Activated CD4-positive, alpha-beta T cell treated with anti-CD3 and anti-CD28 coated beads for 4 hours (primary cell): ENCODE data around the gene ISL2.
"Not testable (repeated sequence)": the region's sequence is repeated elsewhere in the genome, so short reads cannot be mapped to it uniquely, and the experiment has no call there.

Source experiments
- DNase-seq, 2 donors: peaks; one replicate each; pipeline ENCODE4 v3.0.0-alpha.2; 2020

The ISL2 gene

GRCh38 chr15:76336254-76337058, at the start of gene ISL2:
Gene ISL2 (plus strand): TSS chr15:76336773. CDS start chr15:76336884, 111 bp downstream.
- DNase-seq = peak; percentile 58 to 61

DNA sequence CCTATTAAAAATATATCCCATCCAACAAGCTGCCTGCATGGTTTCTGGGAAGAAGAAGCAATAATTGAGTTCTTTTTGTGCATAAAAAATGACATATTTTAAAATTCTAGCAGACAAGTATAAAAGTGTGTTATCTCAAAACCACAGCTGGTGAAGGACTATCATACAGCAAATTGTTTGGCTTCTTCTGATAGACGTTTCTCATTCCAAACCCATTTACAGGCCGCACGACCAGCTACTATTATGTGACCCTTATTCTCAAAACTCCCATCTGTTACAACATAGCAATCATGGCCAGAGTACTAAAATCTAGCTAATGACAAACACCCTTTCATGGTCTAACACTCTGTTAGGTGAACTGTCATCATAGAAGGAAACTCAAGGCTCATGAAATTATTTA, 47.0 kb upstream of the ISL2 start:
- no peak for DNase-seq

- DNase-seq = no peak
Observed at GRCh38 chr15:76293361-76293760, 43.2 kb upstream of the ISL2 start.

DNA sequence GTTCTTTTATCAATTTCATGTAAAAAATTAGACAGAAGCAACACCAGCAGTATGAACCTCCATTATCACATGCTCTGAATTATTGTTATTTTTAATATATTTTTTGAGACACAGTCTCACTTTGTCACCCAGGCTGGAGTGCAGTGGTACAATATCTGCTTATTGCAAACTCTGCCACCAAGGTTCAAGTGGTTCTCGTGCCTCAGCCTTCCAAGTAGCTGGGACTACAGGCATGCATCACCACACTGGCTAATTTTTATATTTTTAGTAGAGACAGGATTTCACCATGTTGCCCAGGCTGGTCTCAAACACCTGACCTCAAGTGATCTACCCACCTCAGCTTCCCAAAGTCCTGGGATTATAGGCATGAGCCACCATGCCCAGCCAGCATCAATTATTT, 42.1 kb upstream of the ISL2 start:
- DNase-seq = not testable (repeated sequence)

- DNase-seq = no peak
Observed at GRCh38 chr15:76296849-76297248, 39.7 kb upstream of the ISL2 start.

DNA sequence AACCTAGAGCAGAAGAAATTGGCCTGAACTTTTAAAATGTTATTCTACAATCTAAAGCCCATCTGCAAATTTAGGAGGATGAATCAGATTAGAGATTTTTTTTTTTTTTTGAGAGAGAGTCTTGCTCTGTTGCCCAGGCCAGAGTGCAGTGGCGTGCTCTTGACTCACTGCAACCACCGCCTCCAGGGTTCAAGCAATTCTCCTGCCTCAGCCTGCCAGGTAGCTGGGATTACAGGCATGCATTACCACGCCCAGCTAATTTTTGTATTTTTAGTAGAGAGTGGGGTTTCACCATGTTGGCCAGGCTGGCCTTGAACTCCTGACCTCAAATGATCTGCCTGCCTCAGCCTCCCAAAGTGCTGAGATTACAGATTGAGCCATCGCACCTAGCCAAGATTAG, 38.6 kb upstream of the ISL2 start:
- not testable (repeated sequence) for DNase-seq

DNA sequence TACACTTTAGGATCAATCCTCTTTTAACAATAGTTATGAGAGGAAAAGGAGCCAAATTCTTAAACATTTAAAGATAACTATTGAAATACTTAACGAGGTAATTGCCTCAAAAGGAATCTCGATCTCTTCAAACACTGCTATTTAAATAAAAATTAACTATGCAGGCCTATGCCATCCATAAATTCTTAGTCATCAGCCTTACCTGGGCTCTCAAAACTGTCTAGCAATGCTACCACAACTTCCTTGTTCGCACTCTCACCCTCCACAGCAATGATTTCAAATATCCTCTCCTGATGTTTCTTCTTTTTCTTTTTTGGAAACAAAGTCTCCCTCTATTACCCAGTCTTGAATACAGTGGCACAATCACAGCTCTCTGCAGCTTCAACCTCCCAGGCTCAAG, 37.6 kb upstream of the ISL2 start:
- DNase-seq = no peak

GRCh38 chr15:76299786-76300185, 36.8 kb upstream of the ISL2 start:
- no peak for DNase-seq

GRCh38 chr15:76303909-76304308, 32.7 kb upstream of the ISL2 start:
- DNase-seq = no peak

DNA sequence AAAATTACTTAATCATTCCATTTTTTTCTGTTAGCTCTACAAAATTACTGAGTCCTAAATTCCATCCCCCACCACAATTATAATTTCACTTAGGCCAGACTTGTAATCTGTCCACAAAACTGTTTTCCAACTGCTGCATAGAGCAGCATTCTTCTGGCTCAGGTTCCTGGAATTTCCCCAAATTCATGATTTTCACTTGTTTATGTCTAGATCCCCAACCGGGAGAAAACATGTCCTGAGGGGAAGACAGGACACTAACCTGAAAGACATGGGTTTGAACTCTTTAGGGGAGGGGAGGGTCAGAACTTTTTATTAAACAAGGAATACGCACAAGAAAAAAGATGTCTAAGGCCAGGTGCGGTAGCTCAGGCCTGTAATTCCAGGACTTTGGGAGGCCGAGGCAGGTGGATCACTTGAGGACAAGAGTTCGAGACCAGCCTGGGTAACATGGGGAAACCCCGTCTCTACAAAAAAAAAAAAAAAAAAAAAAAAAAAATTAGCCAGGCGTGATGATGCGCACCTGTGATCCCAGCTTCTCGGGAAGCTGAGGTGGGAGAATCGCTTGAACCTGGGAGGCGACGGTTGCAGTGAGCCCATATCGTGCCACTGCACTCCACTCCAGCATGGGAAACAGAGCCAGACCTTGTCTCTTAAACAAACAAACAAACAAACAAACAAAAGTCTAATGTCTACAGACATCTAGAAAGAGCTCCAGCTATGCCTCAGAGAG, 26.8 kb upstream of the ISL2 start:
- DNase-seq = no peak

DNA sequence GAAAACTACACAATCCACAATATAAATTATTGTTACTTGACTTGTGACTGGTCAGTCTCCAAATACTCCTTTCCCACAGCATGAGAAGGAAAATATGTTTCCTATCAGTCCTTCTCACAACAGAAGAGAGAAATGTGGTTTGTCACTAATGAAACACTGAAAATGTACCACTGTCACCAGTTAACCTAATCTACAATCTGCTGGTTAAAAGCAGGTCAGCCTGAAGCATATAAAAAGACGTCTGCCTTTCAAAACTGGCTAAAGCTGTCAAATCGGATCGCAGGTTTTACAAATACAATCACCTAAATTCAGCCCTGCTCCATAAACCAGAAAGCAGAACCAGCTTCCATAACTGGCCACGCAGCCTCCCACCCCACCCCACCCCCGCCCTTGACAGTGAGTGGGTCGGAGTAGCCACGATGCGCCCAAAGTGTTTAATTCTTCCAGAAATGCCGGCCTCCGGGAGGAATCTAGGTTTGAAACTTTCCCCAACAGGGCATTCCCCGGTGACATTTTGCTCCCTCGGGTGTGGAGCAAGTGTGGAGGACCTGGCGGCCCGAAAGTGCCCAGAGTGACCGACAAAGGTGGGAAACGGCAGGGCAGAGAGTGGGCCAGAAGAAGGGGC, 26.0 kb upstream of the ISL2 start:
- no peak for DNase-seq

GRCh38 chr15:76311100-76311953, 25.2 kb upstream of the ISL2 start, which contains the start of gene ETFA:
Gene ETFA (minus strand): TSS chr15:76311469. CDS start chr15:76311388, 81 bp downstream.
- peak; percentile 88 for DNase-seq

DNA sequence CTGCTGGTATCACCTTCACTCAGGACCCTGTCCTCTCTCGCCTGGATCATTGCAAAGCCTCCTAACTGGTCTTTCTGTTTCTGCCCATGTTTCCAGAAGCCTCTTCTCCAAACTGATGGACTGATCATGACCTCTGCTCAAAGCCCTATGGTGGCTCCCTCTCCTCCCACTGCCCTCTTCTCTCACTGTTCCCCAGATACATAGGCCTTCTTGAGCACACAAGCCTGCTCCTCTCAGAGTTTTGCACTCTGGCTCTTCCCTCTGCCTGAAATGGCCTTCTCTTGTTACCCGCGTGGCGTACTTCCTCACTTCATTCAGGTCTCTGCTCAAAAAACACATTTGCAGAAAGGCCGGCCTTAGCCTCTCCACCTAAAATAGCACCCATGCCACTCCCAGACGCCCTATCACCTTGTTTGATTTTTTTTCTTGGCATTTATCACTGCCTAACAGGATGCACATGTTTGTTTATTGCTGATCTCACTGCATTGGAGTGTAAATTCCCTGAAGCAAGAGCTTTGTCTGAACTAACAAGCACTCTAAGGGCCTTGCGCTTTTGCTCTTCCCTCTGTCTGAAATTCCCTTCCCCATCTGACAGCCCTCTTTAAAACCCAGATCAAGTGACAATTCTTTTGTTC, 23.9 kb upstream of the ISL2 start:
- DNase-seq = no peak

DNA sequence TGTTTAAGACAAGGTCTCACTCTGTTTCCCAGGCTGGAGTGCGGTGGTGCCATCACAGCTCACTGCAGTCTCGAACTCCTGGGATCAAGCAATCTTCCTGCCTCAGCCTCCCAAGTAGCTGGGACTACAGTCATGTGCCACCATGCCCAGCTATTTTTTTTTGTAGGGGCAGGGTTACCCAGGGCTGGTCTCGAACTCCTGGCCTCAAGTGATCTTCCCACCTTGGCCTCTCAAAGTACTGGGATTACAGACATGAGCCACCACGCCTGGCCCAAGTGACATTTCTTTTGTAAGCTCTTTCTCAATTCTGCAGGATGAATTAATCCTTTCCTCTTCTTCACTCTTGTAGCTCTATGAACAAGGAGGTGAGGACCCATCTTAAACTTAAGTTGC, 23.4 kb upstream of the ISL2 start:
- DNase-seq = not testable (repeated sequence)

- DNase-seq = no peak
Observed at GRCh38 chr15:76313731-76314130, 22.8 kb upstream of the ISL2 start.

GRCh38 chr15:76320012-76320411, 16.6 kb upstream of the ISL2 start:
- no peak for DNase-seq

DNA sequence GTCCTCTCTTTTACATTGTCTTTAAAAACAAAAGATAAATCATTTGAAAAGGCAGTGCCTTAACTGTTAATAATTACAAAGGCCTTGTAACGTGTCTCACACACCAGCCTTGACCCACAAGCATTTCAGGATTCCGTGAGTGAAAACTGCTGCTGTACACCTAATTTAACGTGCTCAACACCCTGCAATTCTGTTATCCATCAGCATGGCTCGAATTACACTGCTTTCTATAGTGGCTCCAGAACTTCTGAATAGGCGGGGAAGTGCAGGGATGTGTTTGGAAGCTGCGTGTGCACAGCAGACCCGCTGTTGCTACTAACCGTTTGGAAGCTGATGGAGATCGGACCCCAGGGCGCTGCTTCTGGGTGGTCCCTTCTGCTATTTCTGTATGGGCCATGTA, 15.4 kb upstream of the ISL2 start:
- DNase-seq = no peak

DNA sequence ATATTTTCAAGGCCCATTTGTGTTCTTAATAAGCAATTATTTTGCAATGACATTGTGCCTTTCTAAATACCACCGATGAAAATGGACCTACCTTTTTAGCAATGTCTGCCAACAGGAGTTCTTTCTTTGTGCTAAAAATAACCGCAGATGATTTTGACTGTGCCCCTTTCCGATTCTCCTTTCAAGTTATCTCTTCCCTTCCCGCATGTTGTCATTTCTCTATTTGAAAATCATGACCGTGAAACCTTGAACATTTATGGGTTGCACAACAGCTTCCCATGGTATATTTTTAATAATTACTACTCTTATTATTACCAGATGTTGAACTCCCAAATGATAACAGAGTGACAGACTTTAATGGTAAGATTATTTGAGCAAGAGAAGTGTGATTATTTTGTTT, 15.0 kb upstream of the ISL2 start:
- DNase-seq = no peak

DNA sequence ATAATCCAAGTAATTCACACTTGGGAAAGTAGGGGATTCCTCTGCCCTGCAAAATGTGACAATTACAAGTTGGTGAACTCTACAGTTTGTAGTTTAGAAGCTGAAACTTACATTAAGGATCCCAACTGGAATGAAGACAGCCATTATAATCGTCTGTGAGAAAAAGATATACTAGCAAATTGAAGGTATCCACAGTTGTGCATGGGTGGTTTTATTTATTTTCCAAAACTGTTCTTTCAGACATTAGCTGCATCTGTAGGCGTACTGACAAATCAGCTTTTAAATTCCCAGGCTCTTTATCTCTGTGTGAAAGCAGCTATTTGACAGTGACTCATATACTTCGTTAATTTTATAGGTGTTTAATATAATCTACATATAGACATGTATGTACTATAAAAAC, 12.5 kb upstream of the ISL2 start:
- no peak for DNase-seq

GRCh38 chr15:76325704-76326103, 10.9 kb upstream of the ISL2 start:
- DNase-seq = no peak

- DNase-seq = no peak
Observed at GRCh38 chr15:76327191-76328105, 9.1 kb upstream of the ISL2 start.
